Fibroblast of lung (primary cell): Measurements from ENCODE around the gene FAM184B.

Source experiments
- EZH2 ChIP-seq: IDR thresholded peaks from 2 replicates; pipeline ENCODE4 v1.5.1; 2012; ENCODE audit warnings: low read length, control low read depth, mild to moderate bottlenecking; ENCODE audit errors: missing control alignments
- TF ChIP-seq, protein P1 (sequence below), 2 donors: IDR thresholded peaks in 1 of 2; conservative IDR thresholded peaks in 1 of 2; 1 replicate in 1 of 2; 2 replicates in 1 of 2; pipeline ENCODE4 v1.5.1; 2011 to 2012; ENCODE audit warnings: low read length in 2 of 2, control low read depth in 1 of 2, inconsistent platforms in 1 of 2, low read depth in 1 of 2, mild to moderate bottlenecking in 1 of 2

DNA sequence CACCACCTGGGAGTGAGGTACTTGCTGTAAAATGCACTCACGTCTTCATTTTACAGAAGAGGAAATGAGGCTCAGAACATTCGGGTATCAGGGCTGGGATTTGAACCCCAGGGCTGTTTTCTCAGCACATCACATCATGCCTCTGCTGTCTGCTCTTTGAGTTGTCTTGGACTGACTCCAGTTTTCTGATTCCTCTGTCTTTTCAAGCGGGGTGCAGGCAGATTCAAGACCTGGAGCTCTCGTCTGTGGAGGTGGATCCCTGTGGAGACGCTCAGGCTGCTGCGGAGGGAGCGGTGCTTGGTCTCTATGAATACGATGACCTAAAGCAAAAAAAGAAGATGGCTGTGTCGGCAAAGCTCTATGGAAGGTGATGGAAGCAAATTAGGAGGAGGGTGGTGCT lies 198.1 kb downstream of the FAM184B start:
- TF ChIP-seq EZH2: no peak
- TF ChIP-seq, protein P1, sequence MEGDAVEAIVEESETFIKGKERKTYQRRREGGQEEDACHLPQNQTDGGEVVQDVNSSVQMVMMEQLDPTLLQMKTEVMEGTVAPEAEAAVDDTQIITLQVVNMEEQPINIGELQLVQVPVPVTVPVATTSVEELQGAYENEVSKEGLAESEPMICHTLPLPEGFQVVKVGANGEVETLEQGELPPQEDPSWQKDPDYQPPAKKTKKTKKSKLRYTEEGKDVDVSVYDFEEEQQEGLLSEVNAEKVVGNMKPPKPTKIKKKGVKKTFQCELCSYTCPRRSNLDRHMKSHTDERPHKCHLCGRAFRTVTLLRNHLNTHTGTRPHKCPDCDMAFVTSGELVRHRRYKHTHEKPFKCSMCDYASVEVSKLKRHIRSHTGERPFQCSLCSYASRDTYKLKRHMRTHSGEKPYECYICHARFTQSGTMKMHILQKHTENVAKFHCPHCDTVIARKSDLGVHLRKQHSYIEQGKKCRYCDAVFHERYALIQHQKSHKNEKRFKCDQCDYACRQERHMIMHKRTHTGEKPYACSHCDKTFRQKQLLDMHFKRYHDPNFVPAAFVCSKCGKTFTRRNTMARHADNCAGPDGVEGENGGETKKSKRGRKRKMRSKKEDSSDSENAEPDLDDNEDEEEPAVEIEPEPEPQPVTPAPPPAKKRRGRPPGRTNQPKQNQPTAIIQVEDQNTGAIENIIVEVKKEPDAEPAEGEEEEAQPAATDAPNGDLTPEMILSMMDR (conservative IDR thresholded peaks at IDR 0.05 in 1 of 2, IDR thresholded peaks at IDR 0.05 in 1 of 2; ENCODE audit: low read depth in 1 of 2, low read length in 2 of 2): no peak
